HEK293 (cell line): ENCODE data around the gene ARHGAP23.

Experiments
- CTCF ChIA-PET: fragments of 350-600 bp; formaldehyde crosslinking; extraction: SDS; loops from one replicate; lab custom pipeline; 2021; ENCODE audit warnings: antibody characterized with exemption; lab: Yijun Ruan, JAX
- POLR2A ChIA-PET: fragments of 300-600 bp; formaldehyde crosslinking; extraction: SDS; loops from one replicate; lab custom pipeline; 2020; ENCODE audit warnings: antibody characterized with exemption, inconsistent platforms; lab: Yijun Ruan, JAX
- H3K27ac ChIP-seq: fragments of 200-500 bp; sonication (Bioruptor generic); 2 replicates; pipeline ENCODE4 v1.5.1; 2014; ENCODE audit warnings: low read depth, low read length, control low read depth, inconsistent platforms; ENCODE audit errors: extremely low read depth
- H3K36me3 ChIP-seq, 2 experiments: fragments of 200-500 bp in 1 of 2; sonication (Bioruptor generic) in 1 of 2; 1 replicate in 1 of 2; 2 replicates in 1 of 2; pipeline ENCODE4 v1.5.1; 2014 to 2017; ENCODE audit warnings: inconsistent platforms in 2 of 2, low read length in 2 of 2; ENCODE audit not compliant: control insufficient read depth in 2 of 2, insufficient read depth in 1 of 2
- H3K4me1 ChIP-seq: fragments of 200-500 bp; sonication (Bioruptor generic); 2 replicates; pipeline ENCODE4 v1.5.1; 2014; ENCODE audit warnings: mild to moderate bottlenecking, low read length, inconsistent platforms; ENCODE audit not compliant: control insufficient read depth, insufficient read depth
- H3K4me3 ChIP-seq: 2 replicates; pipeline ENCODE4 v1.5.1; 2011; ENCODE audit warnings: low read depth, mild to moderate bottlenecking, control low read depth, low read length, moderate library complexity
- H3K9me3 ChIP-seq: fragments of 200-500 bp; sonication (Bioruptor generic); 2 replicates; pipeline ENCODE4 v1.5.1; 2014; ENCODE audit warnings: low read depth, low read length, inconsistent platforms; ENCODE audit not compliant: control insufficient read depth, insufficient read depth
- BCL11B ChIP-seq: fragments of 450-650 bp; formaldehyde crosslinking; IDR thresholded peaks from 2 replicates; pipeline ENCODE4 v1.5.1; 2016; ENCODE audit warnings: low read depth, missing biosample characterization, missing genetic modification characterization
- EGR2 ChIP-seq: fragments of 450-650 bp; formaldehyde crosslinking; IDR thresholded peaks from 2 replicates; pipeline ENCODE4 v1.5.1; 2016; ENCODE audit warnings: low read depth, missing biosample characterization, missing genetic modification characterization
- KLF9 ChIP-seq: fragments of 450-650 bp; formaldehyde crosslinking; IDR thresholded peaks from 2 replicates; pipeline ENCODE4 v1.5.1; 2016; ENCODE audit warnings: missing biosample characterization, missing genetic modification characterization, low read depth
- OVOL3 ChIP-seq: fragments of 450-650 bp; formaldehyde crosslinking; IDR thresholded peaks from 2 replicates; pipeline ENCODE4 v1.5.1; 2016; ENCODE audit warnings: missing biosample characterization, missing genetic modification characterization
- SP3 ChIP-seq: fragments of 450-650 bp; formaldehyde crosslinking; IDR thresholded peaks from 2 replicates; pipeline ENCODE4 v1.5.1; 2016; ENCODE audit warnings: missing biosample characterization, missing genetic modification characterization
- ZBTB1 ChIP-seq: fragments of 450-650 bp; formaldehyde crosslinking; IDR thresholded peaks from 2 replicates; pipeline ENCODE4 v1.5.1; 2016; ENCODE audit warnings: missing biosample characterization, missing genetic modification characterization
- ZFHX2 ChIP-seq: fragments of 450-650 bp; formaldehyde crosslinking; conservative IDR thresholded peaks from 2 replicates; pipeline ENCODE4 v1.5.1; 2016; ENCODE audit warnings: missing biosample characterization, missing genetic modification characterization
- ZNF114 ChIP-seq: fragments of 450-650 bp; formaldehyde crosslinking; IDR thresholded peaks from 2 replicates; pipeline ENCODE4 v1.5.0; 2017; ENCODE audit warnings: missing biosample characterization, missing genetic modification characterization
- ZNF132 ChIP-seq: fragments of 450-650 bp; formaldehyde crosslinking; IDR thresholded peaks from 2 replicates; pipeline ENCODE4 v1.5.1; 2017; ENCODE audit warnings: missing biosample characterization, missing genetic modification characterization, borderline replicate concordance
- ZNF184 ChIP-seq: fragments of 450-650 bp; IDR thresholded peaks from 2 replicates; pipeline ENCODE4 v1.5.1; 2018; ENCODE audit warnings: missing biosample characterization, mild to moderate bottlenecking, missing genetic modification characterization
- ZNF416 ChIP-seq: fragments of 450-650 bp; formaldehyde crosslinking; IDR thresholded peaks from 2 replicates; pipeline ENCODE4 v1.5.1; 2016; ENCODE audit warnings: missing biosample characterization, missing genetic modification characterization
- ZNF426 ChIP-seq: fragments of 450-650 bp; formaldehyde crosslinking; IDR thresholded peaks from 2 replicates; pipeline ENCODE4 v1.5.1; 2017; ENCODE audit warnings: missing biosample characterization, missing genetic modification characterization, mild to moderate bottlenecking, inconsistent platforms, moderate library complexity
- ZNF501 ChIP-seq: fragments of 450-650 bp; formaldehyde crosslinking; IDR thresholded peaks from 2 replicates; pipeline ENCODE4 v1.5.1; 2016; ENCODE audit warnings: missing biosample characterization, missing genetic modification characterization
- ZNF544 ChIP-seq: fragments of 450-650 bp; formaldehyde crosslinking; IDR thresholded peaks from 2 replicates; pipeline ENCODE4 v1.5.0; 2017; ENCODE audit warnings: missing biosample characterization, missing genetic modification characterization
- ZNF560 ChIP-seq: fragments of 450-650 bp; formaldehyde crosslinking; IDR thresholded peaks from 2 replicates; pipeline ENCODE4 v1.5.1; 2017; ENCODE audit warnings: missing biosample characterization, missing genetic modification characterization, borderline replicate concordance
- ZNF747 ChIP-seq: fragments of 450-650 bp; formaldehyde crosslinking; IDR thresholded peaks from 2 replicates; pipeline ENCODE4 v1.5.1; 2016; ENCODE audit warnings: missing biosample characterization, missing genetic modification characterization
- TF ChIP-seq, protein P1 (sequence below): fragments of 450-650 bp; formaldehyde crosslinking; IDR thresholded peaks from 2 replicates; pipeline ENCODE4 v1.5.1; 2016; ENCODE audit warnings: missing biosample characterization, missing genetic modification characterization
- TF ChIP-seq, protein P2 (sequence below): IDR thresholded peaks from 2 replicates; pipeline ENCODE4 v1.6.1; 2011; ENCODE audit warnings: mild to moderate bottlenecking, low read depth, low read length, borderline replicate concordance
- TF ChIP-seq, protein P3 (sequence below): fragments of 450-650 bp; formaldehyde crosslinking; conservative IDR thresholded peaks from 2 replicates; pipeline ENCODE4 v1.5.1; 2016; ENCODE audit warnings: low read depth, missing biosample characterization, missing genetic modification characterization

Gene ARHGAP23

DNA sequence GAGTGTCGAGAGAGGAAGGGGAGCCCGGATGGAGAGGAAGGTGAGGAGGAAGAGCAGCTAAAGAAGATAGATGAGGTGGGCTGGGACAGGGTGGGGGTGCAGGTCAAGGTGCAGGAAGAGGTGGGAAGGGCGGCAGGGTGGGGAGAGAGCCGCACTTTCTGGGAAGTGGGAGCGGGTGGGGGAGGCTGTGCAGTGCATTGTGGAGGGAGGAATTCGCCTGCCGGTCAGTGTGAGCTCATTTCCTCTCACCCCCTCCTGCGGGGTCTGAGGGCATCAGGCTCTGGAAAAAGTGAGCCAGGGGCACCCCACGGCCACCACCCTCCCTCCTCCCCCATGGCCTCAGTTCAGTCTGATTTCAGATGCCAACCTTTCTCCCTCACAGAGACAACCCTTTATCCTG, 2.5 kb upstream of the ARHGAP23 start:
- Histone ChIP-seq H3K27ac (no peak overlapping the region), H3K4me3 (no peak overlapping the region), H3K9me3 (no peaks in the 10 kb centered on the region), H3K36me3 (no peaks in the 10 kb centered on the region), H3K4me1 (peaks cover 3% of the 10 kb centered on the region)
- POLR2A ChIA-PET = no interaction called here
- TF ChIP-seq ZNF560 (no peak), EGR2 (tag by site-specific recombination) (peak; percentile 88), ZFHX2 (tag by site-specific recombination) (peak; percentile 74)
- TF ChIP-seq, protein P1, sequence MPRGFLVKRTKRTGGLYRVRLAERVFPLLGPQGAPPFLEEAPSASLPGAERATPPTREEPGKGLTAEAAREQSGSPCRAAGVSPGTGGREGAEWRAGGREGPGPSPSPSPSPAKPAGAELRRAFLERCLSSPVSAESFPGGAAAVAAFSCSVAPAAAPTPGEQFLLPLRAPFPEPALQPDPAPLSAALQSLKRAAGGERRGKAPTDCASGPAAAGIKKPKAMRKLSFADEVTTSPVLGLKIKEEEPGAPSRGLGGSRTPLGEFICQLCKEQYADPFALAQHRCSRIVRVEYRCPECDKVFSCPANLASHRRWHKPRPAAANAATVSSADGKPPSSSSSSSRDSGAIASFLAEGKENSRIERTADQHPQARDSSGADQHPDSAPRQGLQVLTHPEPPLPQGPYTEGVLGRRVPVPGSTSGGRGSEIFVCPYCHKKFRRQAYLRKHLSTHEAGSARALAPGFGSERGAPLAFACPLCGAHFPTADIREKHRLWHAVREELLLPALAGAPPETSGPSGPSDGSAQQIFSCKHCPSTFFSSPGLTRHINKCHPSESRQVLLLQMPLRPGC (tag by site-specific recombination) = no peak
- CTCF ChIA-PET = interaction anchor here (0.6 to 5.1 kb wide), 12 partner anchors 10 to 255 kb away, joined by 3 to 52 read pairs (median 6); no protein-coding TSS in a partner anchor

DNA sequence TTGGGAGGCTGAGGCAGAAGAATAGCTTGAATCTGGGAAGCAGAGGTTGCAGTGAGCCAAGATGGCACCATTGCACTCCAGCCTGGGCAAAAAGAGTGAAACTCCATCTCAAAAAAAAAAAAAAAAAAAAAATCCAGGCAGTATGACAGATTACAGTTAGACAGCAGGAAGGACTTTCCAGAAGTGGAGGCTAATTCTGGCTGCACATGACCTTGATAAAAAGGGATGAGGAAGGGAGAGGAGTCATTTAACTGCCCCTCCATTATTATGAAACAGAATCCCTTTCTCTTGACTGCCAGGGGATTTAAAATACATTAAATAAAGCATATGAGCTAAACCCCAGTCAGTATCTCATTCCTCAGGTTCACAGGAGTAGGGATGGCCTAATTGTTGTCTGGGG, 1.8 kb upstream of the ARHGAP23 start:
- no peaks in the 10 kb centered on the region for H3K36me3 ChIP-seq
- POLR2A ChIA-PET = interaction anchor here (0.6 to 0.8 kb wide), 2 partner anchors 26 to 1649 kb away, joined by 3 to 6 read pairs; no protein-coding TSS in a partner anchor
- CTCF ChIA-PET = interaction anchor here (0.6 to 5.1 kb wide), 12 partner anchors 11 to 254 kb away, joined by 3 to 52 read pairs (median 5); no protein-coding TSS in a partner anchor
- no peak overlapping the region for H3K27ac ChIP-seq
- peaks cover 3% of the 10 kb centered on the region for H3K4me1 ChIP-seq
- H3K9me3 ChIP-seq = no peaks in the 10 kb centered on the region
- H3K4me3 ChIP-seq = no peak overlapping the region
- TF ChIP-seq ZNF184 (tag by site-specific recombination) = no peak
- TF ChIP-seq, protein P2, sequence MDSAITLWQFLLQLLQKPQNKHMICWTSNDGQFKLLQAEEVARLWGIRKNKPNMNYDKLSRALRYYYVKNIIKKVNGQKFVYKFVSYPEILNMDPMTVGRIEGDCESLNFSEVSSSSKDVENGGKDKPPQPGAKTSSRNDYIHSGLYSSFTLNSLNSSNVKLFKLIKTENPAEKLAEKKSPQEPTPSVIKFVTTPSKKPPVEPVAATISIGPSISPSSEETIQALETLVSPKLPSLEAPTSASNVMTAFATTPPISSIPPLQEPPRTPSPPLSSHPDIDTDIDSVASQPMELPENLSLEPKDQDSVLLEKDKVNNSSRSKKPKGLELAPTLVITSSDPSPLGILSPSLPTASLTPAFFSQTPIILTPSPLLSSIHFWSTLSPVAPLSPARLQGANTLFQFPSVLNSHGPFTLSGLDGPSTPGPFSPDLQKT = no peak
- TF ChIP-seq ZBTB1 (tag by site-specific recombination) = no peak
- no peak for TF ChIP-seq OVOL3 (tag by site-specific recombination)
- TF ChIP-seq, protein P3, sequence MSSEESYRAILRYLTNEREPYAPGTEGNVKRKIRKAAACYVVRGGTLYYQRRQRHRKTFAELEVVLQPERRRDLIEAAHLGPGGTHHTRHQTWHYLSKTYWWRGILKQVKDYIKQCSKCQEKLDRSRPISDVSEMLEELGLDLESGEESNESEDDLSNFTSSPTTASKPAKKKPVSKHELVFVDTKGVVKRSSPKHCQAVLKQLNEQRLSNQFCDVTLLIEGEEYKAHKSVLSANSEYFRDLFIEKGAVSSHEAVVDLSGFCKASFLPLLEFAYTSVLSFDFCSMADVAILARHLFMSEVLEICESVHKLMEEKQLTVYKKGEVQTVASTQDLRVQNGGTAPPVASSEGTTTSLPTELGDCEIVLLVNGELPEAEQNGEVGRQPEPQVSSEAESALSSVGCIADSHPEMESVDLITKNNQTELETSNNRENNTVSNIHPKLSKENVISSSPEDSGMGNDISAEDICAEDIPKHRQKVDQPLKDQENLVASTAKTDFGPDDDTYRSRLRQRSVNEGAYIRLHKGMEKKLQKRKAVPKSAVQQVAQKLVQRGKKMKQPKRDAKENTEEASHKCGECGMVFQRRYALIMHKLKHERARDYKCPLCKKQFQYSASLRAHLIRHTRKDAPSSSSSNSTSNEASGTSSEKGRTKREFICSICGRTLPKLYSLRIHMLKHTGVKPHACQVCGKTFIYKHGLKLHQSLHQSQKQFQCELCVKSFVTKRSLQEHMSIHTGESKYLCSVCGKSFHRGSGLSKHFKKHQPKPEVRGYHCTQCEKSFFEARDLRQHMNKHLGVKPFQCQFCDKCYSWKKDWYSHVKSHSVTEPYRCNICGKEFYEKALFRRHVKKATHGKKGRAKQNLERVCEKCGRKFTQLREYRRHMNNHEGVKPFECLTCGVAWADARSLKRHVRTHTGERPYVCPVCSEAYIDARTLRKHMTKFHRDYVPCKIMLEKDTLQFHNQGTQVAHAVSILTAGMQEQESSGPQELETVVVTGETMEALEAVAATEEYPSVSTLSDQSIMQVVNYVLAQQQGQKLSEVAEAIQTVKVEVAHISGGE (tag by site-specific recombination) = no peak
- no peak for TF ChIP-seq ZNF114 (tag by site-specific recombination)
- no peak for TF ChIP-seq ZNF426 (tag by site-specific recombination)
- no peak for TF ChIP-seq ZNF544 (tag by site-specific recombination)
- no peak for TF ChIP-seq SP3 (tag by site-specific recombination)
- TF ChIP-seq ZNF416 = no peak
- no peak for TF ChIP-seq ZNF132 (tag by site-specific recombination)
- TF ChIP-seq KLF9 (tag by site-specific recombination) = no peak
- no peak for TF ChIP-seq ZNF747
- no peak for TF ChIP-seq BCL11B (tag by site-specific recombination)
- no peak for TF ChIP-seq ZNF501 (tag by site-specific recombination)
